GM21529 (cell line): ENCODE data around the gene FBLL1.
"Not testable (repeated sequence)": the region's sequence is repeated elsewhere in the genome, so short reads cannot be mapped to it uniquely, and the experiment has no call there.

ENCODE experiments used
- ATAC-seq: cut with Tn5 transposase; IDR thresholded peaks from one replicate; pipeline ENCODE4 v1.9.1; 2021; ENCODE audit not compliant: unreplicated experiment

The FBLL1 gene

DNA sequence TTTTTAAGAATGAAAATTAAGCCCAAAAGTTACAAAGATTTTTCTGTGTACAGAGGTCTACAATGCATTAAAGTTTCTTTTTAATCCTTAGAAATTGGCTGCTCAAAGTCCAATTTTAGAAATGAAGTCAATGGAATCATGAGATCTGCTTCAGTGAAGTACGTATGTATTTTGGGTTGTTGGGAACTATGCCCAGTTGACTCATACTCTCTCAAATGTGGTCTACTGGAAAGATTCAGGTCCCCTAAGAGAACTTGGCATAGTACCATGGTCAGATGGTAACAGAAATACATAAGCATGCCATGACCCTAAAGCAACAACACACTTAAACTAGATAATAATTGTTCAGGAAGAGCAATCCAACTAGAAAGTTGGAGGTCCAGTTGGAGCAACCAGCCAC lies 23.0 kb downstream of the FBLL1 start:
- no peak for ATAC-seq

DNA sequence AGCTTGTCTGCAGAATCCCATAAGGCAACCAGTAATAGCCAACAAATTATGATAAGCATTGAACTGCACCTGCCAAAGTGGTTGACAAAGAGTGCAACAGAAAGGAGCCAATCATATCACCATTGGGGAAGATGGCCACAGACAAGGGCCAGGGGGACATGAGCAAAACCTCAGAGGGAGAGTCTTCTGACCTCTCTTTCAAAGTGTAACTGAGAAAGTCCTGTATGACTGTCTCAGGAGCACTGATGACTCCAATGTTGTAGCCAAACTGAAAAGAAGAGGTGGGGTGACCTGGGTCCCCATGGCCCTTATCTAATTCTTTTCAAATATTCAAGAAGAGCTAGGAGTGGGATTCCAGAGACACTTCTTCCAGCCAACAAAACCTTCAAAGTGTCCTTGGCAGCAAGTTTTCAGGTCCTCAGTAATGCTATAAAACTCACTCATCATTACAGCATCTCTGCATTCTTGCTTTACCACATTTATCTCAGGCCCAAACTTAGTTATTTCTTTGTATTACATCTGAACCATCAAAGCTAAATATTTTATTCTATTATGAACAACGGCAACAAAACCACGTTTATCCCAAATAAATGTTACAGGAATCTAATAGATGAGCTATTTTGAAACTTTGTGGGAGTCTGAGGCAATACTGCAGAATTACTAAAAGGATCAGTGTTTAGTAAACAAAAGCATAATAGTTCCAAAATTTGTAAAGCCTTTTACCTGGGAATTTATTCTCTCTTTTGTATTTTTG lies 24.4 kb downstream of the FBLL1 start:
- ATAC-seq, result no peak

DNA sequence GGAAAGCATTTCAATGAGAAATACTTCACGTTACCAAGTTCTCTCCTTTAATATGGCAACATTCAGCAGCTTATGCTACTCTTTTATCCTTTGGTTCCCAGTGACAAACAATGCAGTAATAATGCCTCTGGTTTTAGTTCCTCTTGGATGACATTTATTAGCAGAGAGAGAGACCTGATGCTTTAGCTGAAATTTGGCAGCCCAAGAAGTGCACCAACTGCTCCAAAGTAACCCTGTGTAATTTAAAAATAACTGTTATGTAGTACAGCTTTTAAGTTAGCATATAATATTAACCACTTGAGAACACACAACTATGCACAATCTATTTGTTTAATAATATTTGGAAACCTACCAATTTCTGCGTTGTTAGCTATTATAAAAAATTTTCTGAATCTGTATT lies 28.3 kb downstream of the FBLL1 start:
- ATAC-seq, result no peak

DNA sequence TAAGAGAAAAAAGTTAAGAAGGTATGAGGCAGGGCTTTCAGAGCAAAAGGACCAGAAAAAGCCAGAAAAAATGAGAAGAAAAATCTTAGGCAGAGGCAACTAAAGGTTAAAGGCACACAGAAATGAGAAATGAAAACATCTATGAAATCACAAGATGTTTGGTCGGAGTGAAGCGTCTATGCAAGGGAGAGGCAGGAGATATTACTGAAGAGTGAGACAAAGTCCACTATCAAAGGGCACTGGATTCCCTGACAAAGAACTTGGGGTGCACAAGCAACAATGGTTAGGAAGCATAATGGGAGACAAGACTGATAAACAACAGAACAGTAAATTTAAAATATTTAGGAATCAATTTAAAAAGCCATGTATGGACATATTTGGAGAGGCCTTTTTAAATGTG lies 33.2 kb downstream of the FBLL1 start:
- ATAC-seq, result no peak

- no peak for ATAC-seq
These were observed 34.9 kb downstream of the FBLL1 start for GRCh38 chr5:168563959-168564358.

- ATAC-seq, result no peak
These were observed 39.6 kb downstream of the FBLL1 start for GRCh38 chr5:168568738-168569137.

GRCh38 chr5:168570490-168571328 lies 41.6 kb downstream of the FBLL1 start:
- no peak for ATAC-seq

DNA sequence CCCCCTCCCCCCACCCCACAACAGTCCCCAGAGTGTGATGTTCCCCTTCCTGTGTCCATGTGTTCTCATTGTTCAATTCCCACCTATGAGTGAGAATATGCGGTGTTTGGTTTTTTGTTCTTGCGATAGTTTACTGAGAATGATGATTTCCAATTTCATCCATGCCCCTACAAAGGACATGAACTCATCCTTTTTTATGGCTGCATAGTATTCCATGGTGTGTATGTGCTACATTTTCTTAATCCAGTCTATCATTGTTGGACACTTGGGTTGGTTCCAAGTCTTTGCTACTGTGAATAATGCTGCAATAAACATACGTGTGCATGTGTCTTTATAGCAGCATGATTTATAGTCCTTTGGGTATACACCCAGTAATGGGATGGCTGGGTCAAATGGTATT lies 44.6 kb downstream of the FBLL1 start:
- not testable (repeated sequence) for ATAC-seq

DNA sequence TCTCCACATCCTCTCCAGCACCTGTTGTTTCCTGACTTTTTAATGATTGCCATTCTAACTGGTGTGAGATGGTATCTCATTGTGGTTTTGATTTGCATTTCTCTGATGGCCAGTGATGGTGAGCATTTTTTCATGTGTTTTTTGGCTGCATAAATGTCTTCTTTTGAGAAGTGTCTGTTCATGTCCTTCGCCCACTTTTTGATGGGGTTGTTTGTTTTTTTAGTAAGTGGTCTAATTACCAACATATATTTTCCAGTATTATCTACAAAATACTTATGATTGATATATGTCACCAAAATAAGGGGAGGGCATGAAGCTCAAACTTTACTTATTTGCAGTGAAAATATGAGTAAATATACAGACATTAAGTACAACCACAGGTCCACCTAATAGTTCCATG lies 45.1 kb downstream of the FBLL1 start:
- ATAC-seq, result not testable (repeated sequence)

- ATAC-seq, result no peak
These were observed 46.6 kb downstream of the FBLL1 start for GRCh38 chr5:168575391-168576372.

DNA sequence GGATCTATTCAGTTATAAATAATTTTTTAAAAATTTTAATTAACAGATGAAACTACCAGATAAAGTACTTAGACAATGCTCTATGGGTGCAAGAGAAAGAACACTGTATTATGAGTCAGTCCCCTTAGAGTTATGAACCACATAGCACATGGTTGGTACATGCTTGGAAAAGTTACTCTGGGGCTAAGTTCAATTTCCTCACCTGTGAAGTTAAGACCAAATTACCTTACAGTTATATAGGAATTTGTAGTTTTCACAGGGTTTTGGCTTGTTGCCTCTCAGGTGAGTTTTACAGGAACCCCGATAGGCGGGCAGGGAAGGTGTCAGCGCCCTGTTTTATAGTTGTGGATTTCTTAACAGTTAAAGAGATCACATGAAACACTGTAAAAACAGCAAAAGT lies 48.9 kb downstream of the FBLL1 start:
- no peak for ATAC-seq

GRCh38 chr5:168578538-168579487 lies 49.7 kb downstream of the FBLL1 start, which contains the start of gene PANK3:
TSS of gene PANK3 (minus strand) at chr5:168579368. CDS start at chr5:168579283, 85 bp downstream.
- ATAC-seq, result peak; percentile 52

DNA sequence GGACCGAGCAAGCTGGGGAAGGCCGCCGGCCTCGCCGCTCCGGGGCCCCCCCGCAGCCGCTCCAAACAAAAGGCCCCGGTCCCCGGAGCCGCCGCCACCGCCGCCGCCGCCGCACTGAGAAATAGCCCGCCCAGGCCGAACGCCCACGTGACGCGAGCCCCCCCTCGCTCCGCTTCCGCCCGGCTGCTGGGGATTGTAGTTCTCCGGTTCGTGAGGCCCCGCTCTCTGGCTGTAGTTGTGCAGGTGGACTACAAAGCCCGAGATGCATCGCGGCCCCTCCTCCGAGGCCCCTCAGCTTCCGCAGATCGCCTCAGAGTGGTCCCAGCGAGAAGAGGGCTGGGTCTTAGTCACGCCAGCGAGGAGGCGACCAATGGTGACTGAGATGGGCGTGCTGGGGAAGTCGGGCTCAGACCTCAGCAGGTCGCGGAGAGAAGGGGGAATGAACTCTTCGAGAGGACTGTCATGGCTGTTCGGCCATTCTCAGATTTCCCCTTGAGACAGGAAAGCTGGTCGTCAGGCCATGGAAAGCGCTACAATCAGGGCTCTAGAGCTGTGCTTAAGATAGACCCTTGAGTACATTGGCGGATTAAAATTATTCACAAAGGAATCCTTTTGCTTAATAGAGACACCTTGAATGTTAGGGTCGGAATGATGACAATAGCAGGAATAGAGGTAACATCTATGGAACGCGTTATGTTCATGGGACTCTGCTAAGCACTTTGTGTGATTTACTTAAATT lies 50.6 kb downstream of the FBLL1 start:
- peak; percentile 92 for ATAC-seq

DNA sequence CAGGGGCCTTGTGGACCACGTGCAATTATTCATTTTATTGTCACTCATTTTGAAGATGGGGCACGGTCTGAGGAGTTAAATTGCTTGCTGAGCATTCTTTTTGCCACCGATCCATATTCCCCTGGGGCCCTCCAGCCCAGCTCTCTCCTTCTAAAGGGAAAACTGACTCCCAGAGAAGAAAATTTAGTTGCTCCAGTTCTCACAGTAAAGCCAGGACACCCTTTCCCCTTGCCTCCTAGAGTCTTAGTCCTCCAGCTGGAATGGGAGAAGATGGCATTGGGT lies 51.1 kb downstream of the FBLL1 start:
- no peak for ATAC-seq
